Neuron (in vitro differentiated cells): ENCODE results near the gene NUFIP1.
A peak's percentile ranks its signal among the peaks of the same experiment; 100 is the strongest.
"Not testable (repeated sequence)": the region's sequence is repeated elsewhere in the genome, so short reads cannot be mapped to it uniquely, and the experiment has no call there.

Experiments
- H2AFZ ChIP-seq: one replicate; pipeline ENCODE4 v1.6.1; 2013; ENCODE audit warnings: low read depth, mild to moderate bottlenecking, inconsistent platforms, low read length, moderate library complexity
- H3K27me3 ChIP-seq: one replicate; pipeline ENCODE4 v1.6.1; 2013; ENCODE audit warnings: low read length; ENCODE audit not compliant: insufficient read depth
- H3K36me3 ChIP-seq: one replicate; pipeline ENCODE4 v1.6.1; 2013; ENCODE audit warnings: low read length; ENCODE audit not compliant: insufficient read depth
- H3K4me1 ChIP-seq: one replicate; pipeline ENCODE4 v1.6.1; 2013; ENCODE audit warnings: low read length; ENCODE audit not compliant: insufficient read depth
- H3K4me3 ChIP-seq: 2 replicates; pipeline ENCODE4 v1.5.1; 2013; ENCODE audit warnings: mild to moderate bottlenecking, low read length, moderate library complexity
- H3K9me3 ChIP-seq: one replicate; pipeline ENCODE4 v1.6.1; 2013; ENCODE audit warnings: low read length

The NUFIP1 gene

GRCh38 chr13:44989071-44989889 is at the start of gene NUFIP1, which contains the start of gene GPALPP1:
Gene NUFIP1 (minus strand): TSS chr13:44989471. CDS start chr13:44989436, 35 bp downstream.
Gene GPALPP1 (plus strand): TSS chr13:44989538. CDS start chr13:44989655, 117 bp downstream.
- Histone ChIP-seq H3K36me3 (peaks cover 12% of the 10 kb centered on the region), H2AFZ (peak within 1 kb of the TSS; percentile 41), H3K27me3 (no peaks in the 10 kb centered on the region), H3K9me3 (no peaks in the 10 kb centered on the region), H3K4me1 (peaks cover 17% of the 10 kb centered on the region), H3K4me3 (peak within 1 kb of the TSS; percentile 69)

- Histone ChIP-seq H2AFZ (no peak overlapping the region), H3K36me3 (peaks cover 14% of the 10 kb centered on the region), H3K27me3 (no peaks in the 10 kb centered on the region), H3K9me3 (no peaks in the 10 kb centered on the region), H3K4me3 (no peak overlapping the region), H3K4me1 (no peaks in the 10 kb centered on the region)
These were observed 46.9 kb upstream of the NUFIP1 start for GRCh38 chr13:45036206-45036605.

GRCh38 chr13:45034342-45034741 is 45.1 kb upstream of the NUFIP1 start:
- H3K9me3 ChIP-seq: no peaks in the 10 kb centered on the region
- no peaks in the 10 kb centered on the region for H3K4me1 ChIP-seq
- H3K36me3 ChIP-seq: peaks cover 16% of the 10 kb centered on the region
- no peak overlapping the region for H2AFZ ChIP-seq
- no peaks in the 10 kb centered on the region for H3K27me3 ChIP-seq
- H3K4me3 ChIP-seq: no peak overlapping the region

GRCh38 chr13:45024847-45025246 is 35.6 kb upstream of the NUFIP1 start:
- H3K27me3 ChIP-seq: no peaks in the 10 kb centered on the region
- no peak overlapping the region for H2AFZ ChIP-seq
- H3K4me3 ChIP-seq: no peak overlapping the region
- no peaks in the 10 kb centered on the region for H3K4me1 ChIP-seq
- no peaks in the 10 kb centered on the region for H3K9me3 ChIP-seq
- peaks cover 62% of the 10 kb centered on the region for H3K36me3 ChIP-seq

GRCh38 chr13:45021250-45021649 is 32.0 kb upstream of the NUFIP1 start:
- Histone ChIP-seq H3K27me3 (no peaks in the 10 kb centered on the region), H3K36me3 (peaks cover 57% of the 10 kb centered on the region), H3K4me3 (no peak overlapping the region), H3K4me1 (no peaks in the 10 kb centered on the region), H3K9me3 (no peaks in the 10 kb centered on the region), H2AFZ (no peak overlapping the region)

- H3K9me3 ChIP-seq, H3K4me1 ChIP-seq, H3K4me3 ChIP-seq, H3K27me3 ChIP-seq, H2AFZ ChIP-seq: not testable (repeated sequence)
- peaks cover 63% of the 10 kb centered on the region for H3K36me3 ChIP-seq
These were observed 30.7 kb upstream of the NUFIP1 start for GRCh38 chr13:45019981-45020380.

GRCh38 chr13:45016792-45017425 is 27.6 kb upstream of the NUFIP1 start:
- peaks cover 66% of the 10 kb centered on the region for H3K36me3 ChIP-seq
- no peak overlapping the region for H3K4me3 ChIP-seq
- H3K4me1 ChIP-seq: no peaks in the 10 kb centered on the region
- no peak overlapping the region for H2AFZ ChIP-seq
- no peaks in the 10 kb centered on the region for H3K9me3 ChIP-seq
- no peaks in the 10 kb centered on the region for H3K27me3 ChIP-seq

- H3K4me3 ChIP-seq: no peak overlapping the region
- no peaks in the 10 kb centered on the region for H3K9me3 ChIP-seq
- H3K27me3 ChIP-seq: no peaks in the 10 kb centered on the region
- no peak overlapping the region for H2AFZ ChIP-seq
- peaks cover 65% of the 10 kb centered on the region for H3K36me3 ChIP-seq
- no peaks in the 10 kb centered on the region for H3K4me1 ChIP-seq
These were observed 26.0 kb upstream of the NUFIP1 start for GRCh38 chr13:45015300-45015699.

GRCh38 chr13:45011198-45011597 is 21.9 kb upstream of the NUFIP1 start:
- Histone ChIP-seq H3K4me1 (no peaks in the 10 kb centered on the region), H3K27me3 (no peaks in the 10 kb centered on the region), H3K36me3 (peaks cover 80% of the 10 kb centered on the region), H3K4me3 (no peak overlapping the region), H2AFZ (no peak overlapping the region), H3K9me3 (no peaks in the 10 kb centered on the region)

- no peaks in the 10 kb centered on the region for H3K9me3 ChIP-seq
- H3K4me3 ChIP-seq: no peak overlapping the region
- H3K36me3 ChIP-seq: peaks cover 74% of the 10 kb centered on the region
- H3K4me1 ChIP-seq: no peaks in the 10 kb centered on the region
- no peak overlapping the region for H2AFZ ChIP-seq
- no peaks in the 10 kb centered on the region for H3K27me3 ChIP-seq
These were observed 18.6 kb upstream of the NUFIP1 start for GRCh38 chr13:45007823-45008222.

- no peaks in the 10 kb centered on the region for H3K4me1 ChIP-seq
- H3K27me3 ChIP-seq: no peaks in the 10 kb centered on the region
- no peak overlapping the region for H3K4me3 ChIP-seq
- H3K36me3 ChIP-seq: peaks cover 78% of the 10 kb centered on the region
- no peaks in the 10 kb centered on the region for H3K9me3 ChIP-seq
- no peak overlapping the region for H2AFZ ChIP-seq
These were observed 18.0 kb upstream of the NUFIP1 start for GRCh38 chr13:45007225-45007624.

- no peaks in the 10 kb centered on the region for H3K27me3 ChIP-seq
- no peaks in the 10 kb centered on the region for H3K4me1 ChIP-seq
- H3K36me3 ChIP-seq: peaks cover 61% of the 10 kb centered on the region
- H3K9me3 ChIP-seq: no peaks in the 10 kb centered on the region
- no peak overlapping the region for H3K4me3 ChIP-seq
- no peak overlapping the region for H2AFZ ChIP-seq
These were observed 14.8 kb upstream of the NUFIP1 start for GRCh38 chr13:45004096-45004495.

- Histone ChIP-seq H2AFZ (no peak overlapping the region), H3K36me3 (peaks cover 59% of the 10 kb centered on the region), H3K9me3 (no peaks in the 10 kb centered on the region), H3K4me1 (no peaks in the 10 kb centered on the region), H3K4me3 (no peak overlapping the region), H3K27me3 (no peaks in the 10 kb centered on the region)
These were observed 14.1 kb upstream of the NUFIP1 start for GRCh38 chr13:45003417-45003816.
